GM12878 (cell line): ENCODE results near the gene METTL21C. TPM values are rescaled to one million over a fixed set of nuclear protein-coding genes. Genes with fewer than 3 reads are reported as not detected.

Experiments used
- ATAC-seq: fragments of 200-7000 bp; cut with Tn5 transposase; 3 replicates; pipeline ENCODE4 v1.9.1; 2020; ENCODE audit warnings: mild to moderate bottlenecking, moderate library complexity
- BruUV-seq: library from RNA; stranded (reverse); fragments of 400-500 nt; replicated peaks from 2 replicates; lab custom pipeline; 2021; lab: Mats Ljungman, UMichigan
- CTCF ChIA-PET: fragments of 300-600 bp; sonication (Branson Sonifier 250); formaldehyde crosslinking; extraction: SDS; loops from one replicate; lab custom pipeline; 2021; ENCODE audit warnings: inconsistent platforms; lab: Yijun Ruan, JAX
- POLR2A ChIA-PET: fragments of 350-600 bp; formaldehyde crosslinking; extraction: SDS; loops from one replicate; lab custom pipeline; 2021; ENCODE audit warnings: inconsistent platforms; lab: Charles Lee
- RAD21 ChIA-PET: fragments of 300-600 bp; sonication (Branson Sonifier 250); formaldehyde crosslinking; loops from one replicate; lab custom pipeline; 2023; ENCODE audit warnings: antibody characterized with exemption; ENCODE audit not compliant: unreplicated experiment; lab: Charles Lee
- SMC1A ChIA-PET: fragments of 300-600 bp; sonication (Branson Sonifier 250); formaldehyde crosslinking; loops from one replicate; lab custom pipeline; 2023; ENCODE audit not compliant: unreplicated experiment, uncharacterized antibody; lab: Charles Lee
- DNase-seq: peaks from one replicate; pipeline ENCODE4 v3.0.0-alpha.2; 2011; ENCODE audit warnings: low read depth, low spot score
- FAIRE-seq: peaks from 3 replicates; lab custom pipeline; 2011; peaks lifted over from hg19 to GRCh38; lab: Jason Lieb, UNC
- H2AFZ ChIP-seq: 2 replicates; pipeline ENCODE4 v1.6.0; 2011; ENCODE audit warnings: low read depth, low read length, control low read depth; ENCODE audit not compliant: control insufficient read depth
- H3K27ac ChIP-seq: 2 replicates; pipeline ENCODE4 v1.5.1; 2011; ENCODE audit warnings: control low read depth; ENCODE audit not compliant: control insufficient read depth, insufficient read depth
- H3K27me3 ChIP-seq, 2 experiments: replicated peaks in 1 of 2; 2 replicates each; pipeline versions ENCODE4 v1.6.0 to v1.6.1; 2011; ENCODE audit warnings: low read length in 1 of 2; ENCODE audit not compliant: control insufficient read depth in 2 of 2, insufficient read depth in 2 of 2
- H3K36me3 ChIP-seq, 2 experiments: 2 replicates each; pipeline ENCODE4 v1.5.1; 2011; ENCODE audit warnings: low read length in 1 of 2; ENCODE audit not compliant: control insufficient read depth in 2 of 2, insufficient read depth in 2 of 2
- H3K4me1 ChIP-seq: 2 replicates; pipeline ENCODE4 v1.6.1; 2011; ENCODE audit warnings: mild to moderate bottlenecking, low read length, moderate library complexity, mixed read lengths; ENCODE audit not compliant: control insufficient read depth, insufficient read depth
- H3K4me2 ChIP-seq: 2 replicates; pipeline ENCODE4 v1.6.0; 2011; ENCODE audit warnings: control low read depth; ENCODE audit not compliant: control insufficient read depth, insufficient read depth
- H3K4me3 ChIP-seq: fragments of 200-600 bp; sonication (generic); 2 replicates; pipeline ENCODE4 v1.5.1; 2016
- H3K79me2 ChIP-seq: 2 replicates; pipeline ENCODE4 v1.6.0; 2011; ENCODE audit warnings: low read length; ENCODE audit not compliant: control insufficient read depth, insufficient read depth
- H3K9ac ChIP-seq: 2 replicates; pipeline ENCODE4 v1.8.0; 2011; ENCODE audit warnings: low read length, control low read depth, mixed read lengths; ENCODE audit not compliant: control insufficient read depth, insufficient read depth
- H3K9me3 ChIP-seq: replicated peaks from 3 replicates; pipeline ENCODE4 v1.5.1; 2011; ENCODE audit warnings: mild to moderate bottlenecking, low read length; ENCODE audit not compliant: control insufficient read depth, insufficient read depth
- H4K20me1 ChIP-seq: 2 replicates; pipeline ENCODE4 v1.6.0; 2011; ENCODE audit not compliant: control insufficient read depth, insufficient read depth
- EGR1 ChIP-seq, 2 experiments: IDR thresholded peaks; 1 replicate in 1 of 2; 2 replicates in 1 of 2; pipeline ENCODE4 v1.6.1; 2011 to 2012; ENCODE audit warnings: low read depth in 2 of 2, low read length in 2 of 2, borderline replicate concordance in 1 of 2, mild to moderate bottlenecking in 1 of 2, moderate library complexity in 1 of 2
- WGBS: methylation state at CpG from one replicate; pipeline ENCODE4 v1.1.6; 2016; ENCODE audit warnings: low lambda C conversion rate; ENCODE audit not compliant: insufficient replicate concordance, insufficient coverage; ENCODE audit errors: missing lambda C conversion rate; 5-methylcytosine and 5-hydroxymethylcytosine counted together
- in situ Hi-C: fragments of 300-500 bp; cut with MboI; formaldehyde crosslinking; loops from 9 replicates; pipeline ENCODE4 v1.14.3; 2018; ENCODE audit warnings: mixed read lengths
- intact Hi-C: fragments of 100-400 bp; cut with micrococcal nuclease; formaldehyde crosslinking; loops from one replicate; pipeline ENCODE4 v1.14.2; 2022; ENCODE audit not compliant: unreplicated experiment
- polyA plus RNA-seq, 11 experiments: library from polyadenylated mRNA; depleted of rRNA in 4 of 11; unstranded in 6 of 11; stranded (reverse) in 5 of 11; fragments of >200 nt; fragmentation: Nextera tagmentation in 4 of 11; fragmentation: Illumina TruSeq in 1 of 11; extraction: Ambion mirVana in 4 of 11; extraction: Trizol in 1 of 11; gene quantifications; 1 replicate in 1 of 11; 2 replicates in 10 of 11; pipeline versions ENCODE4 v1.2.1 to v1.2.3, GENCODE V29; 2011 to 2016; ENCODE audit warnings: inconsistent platforms in 2 of 11, missing spikeins in 2 of 11, low read depth in 1 of 11
- total RNA-seq, 4 experiments: library from RNA; depleted of rRNA in 3 of 4; stranded (reverse); fragments of >200 nt in 3 of 4; fragmentation: Illumina TruSeq in 1 of 4; extraction: Trizol in 1 of 4; gene quantifications; 2 replicates each; pipeline versions ENCODE4 v1.2.1 to v1.2.3, GENCODE V29; 2013 to 2021
- TF ChIP-seq, protein P1 (sequence below): fragments of 450-650 bp; IDR thresholded peaks from 2 replicates; pipeline ENCODE4 v1.6.1; 2016; ENCODE audit warnings: mild to moderate bottlenecking, moderate library complexity, borderline replicate concordance

METTL21C gene
- total and polyA plus RNA-seq, 10 of the 15 experiments (the other 5 are each of a cell fraction or from before 2014, with no cell fraction given) = 0.13 TPM; not detected in 9

DNA sequence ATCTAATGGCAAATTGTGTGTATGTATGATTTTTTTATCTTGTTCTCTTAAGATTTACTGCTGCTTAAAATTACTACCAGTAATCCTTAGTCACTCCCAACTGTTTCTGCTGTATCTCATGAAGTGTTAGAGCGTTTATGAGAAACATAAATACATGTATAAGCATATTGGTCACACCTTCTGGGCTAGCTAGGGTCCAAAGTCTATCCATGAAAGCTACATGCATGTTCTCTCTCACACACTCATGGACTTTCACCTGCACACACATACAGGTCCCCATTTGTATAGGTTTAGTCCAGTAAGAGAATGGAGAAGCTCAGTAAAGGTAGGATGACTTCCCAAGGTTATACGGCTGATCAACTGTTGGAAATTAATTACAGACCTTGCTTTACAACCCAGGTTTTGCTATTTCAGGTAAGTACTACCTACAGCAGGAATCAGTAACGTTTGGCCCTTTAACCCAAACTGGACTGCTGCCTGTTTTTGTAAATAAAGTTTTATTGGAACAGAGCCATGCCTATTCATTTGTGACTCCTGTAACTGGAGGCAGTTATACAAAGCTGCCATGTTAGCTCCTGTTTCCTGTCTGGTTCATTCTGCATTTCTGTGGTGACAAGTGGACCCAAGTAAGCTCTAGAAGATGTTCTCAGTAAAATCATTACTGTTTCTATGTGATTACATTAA, 15.3 kb downstream of the METTL21C start:
- no peaks in the 10 kb centered on the region for H3K79me2 ChIP-seq
- DNase-seq = no peak
- no peaks in the 10 kb centered on the region for H3K9me3 ChIP-seq
- ChIA-PET CTCF (no interaction called here), POLR2A (interaction anchor here (1.0 kb wide), 2 partner anchors 41 to 167 kb away, joined by 3 read pairs; no protein-coding TSS in a partner anchor), SMC1A (interaction anchor here (0.6 to 1.0 kb wide), 2 partner anchors 24 kb away, joined by 3 read pairs; no protein-coding TSS in a partner anchor), RAD21 (no interaction called here)
- H3K4me1 ChIP-seq = no peaks in the 10 kb centered on the region
- FAIRE-seq = no peak
- ATAC-seq = peak; percentile 15; the same call in 1 of the 3 replicates
- no peak overlapping the region for H3K27ac ChIP-seq
- in situ Hi-C loops = no loop called here
- no TSS peak for BruUV-seq
- intact Hi-C loops = no loop called here
- H2AFZ ChIP-seq = no peak overlapping the region
- TF ChIP-seq, protein P1, sequence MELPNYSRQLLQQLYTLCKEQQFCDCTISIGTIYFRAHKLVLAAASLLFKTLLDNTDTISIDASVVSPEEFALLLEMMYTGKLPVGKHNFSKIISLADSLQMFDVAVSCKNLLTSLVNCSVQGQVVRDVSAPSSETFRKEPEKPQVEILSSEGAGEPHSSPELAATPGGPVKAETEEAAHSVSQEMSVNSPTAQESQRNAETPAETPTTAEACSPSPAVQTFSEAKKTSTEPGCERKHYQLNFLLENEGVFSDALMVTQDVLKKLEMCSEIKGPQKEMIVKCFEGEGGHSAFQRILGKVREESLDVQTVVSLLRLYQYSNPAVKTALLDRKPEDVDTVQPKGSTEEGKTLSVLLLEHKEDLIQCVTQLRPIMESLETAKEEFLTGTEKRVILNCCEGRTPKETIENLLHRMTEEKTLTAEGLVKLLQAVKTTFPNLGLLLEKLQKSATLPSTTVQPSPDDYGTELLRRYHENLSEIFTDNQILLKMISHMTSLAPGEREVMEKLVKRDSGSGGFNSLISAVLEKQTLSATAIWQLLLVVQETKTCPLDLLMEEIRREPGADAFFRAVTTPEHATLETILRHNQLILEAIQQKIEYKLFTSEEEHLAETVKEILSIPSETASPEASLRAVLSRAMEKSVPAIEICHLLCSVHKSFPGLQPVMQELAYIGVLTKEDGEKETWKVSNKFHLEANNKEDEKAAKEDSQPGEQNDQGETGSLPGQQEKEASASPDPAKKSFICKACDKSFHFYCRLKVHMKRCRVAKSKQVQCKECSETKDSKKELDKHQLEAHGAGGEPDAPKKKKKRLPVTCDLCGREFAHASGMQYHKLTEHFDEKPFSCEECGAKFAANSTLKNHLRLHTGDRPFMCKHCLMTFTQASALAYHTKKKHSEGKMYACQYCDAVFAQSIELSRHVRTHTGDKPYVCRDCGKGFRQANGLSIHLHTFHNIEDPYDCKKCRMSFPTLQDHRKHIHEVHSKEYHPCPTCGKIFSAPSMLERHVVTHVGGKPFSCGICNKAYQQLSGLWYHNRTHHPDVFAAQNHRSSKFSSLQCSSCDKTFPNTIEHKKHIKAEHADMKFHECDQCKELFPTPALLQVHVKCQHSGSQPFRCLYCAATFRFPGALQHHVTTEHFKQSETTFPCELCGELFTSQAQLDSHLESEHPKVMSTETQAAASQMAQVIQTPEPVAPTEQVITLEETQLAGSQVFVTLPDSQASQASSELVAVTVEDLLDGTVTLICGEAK = peak; percentile 83
- no peak for TF ChIP-seq EGR1 (IDR thresholded peaks at IDR 0.05; ENCODE audit: borderline replicate concordance in 1 of 2, low read depth in 2 of 2, low read length in 2 of 2)
- H3K9ac ChIP-seq = no peak overlapping the region
- no peak overlapping the region for H3K4me2 ChIP-seq
- H4K20me1 ChIP-seq = no peaks in the 10 kb centered on the region
- no peak overlapping the region for H3K4me3 ChIP-seq
- WGBS = 81% methylated on average over 3 of the region's 3 CpGs
- H3K27me3 ChIP-seq = no peaks in the 10 kb centered on the region
- peaks cover 0 to 22% of the 10 kb centered on the region in 2 experiments; a peak in 3 of 4 replicates for H3K36me3 ChIP-seq
